H9 (cell line): Measurements from ENCODE around the gene SIPA1L3. TPM values are rescaled to one million over a fixed set of nuclear protein-coding genes. Genes with fewer than 3 reads are reported as not detected.

Experiments used
- DNase-seq: peaks from one replicate; pipeline ENCODE4 v3.0.0-alpha.2; 2017
- H2AFZ ChIP-seq: one replicate; pipeline ENCODE4 v1.6.1; 2013; ENCODE audit warnings: mild to moderate bottlenecking, low read length, control low read depth, moderate library complexity
- H2AK5ac ChIP-seq: 2 replicates; pipeline ENCODE4 v1.6.1; 2013; ENCODE audit warnings: low read length, control low read depth, mixed read lengths; ENCODE audit not compliant: insufficient read length
- H2BK120ac ChIP-seq: one replicate; pipeline ENCODE4 v1.6.1; 2013; ENCODE audit warnings: low read depth, mild to moderate bottlenecking, low read length, control low read depth, inconsistent platforms; ENCODE audit not compliant: poor library complexity, severe bottlenecking
- H2BK12ac ChIP-seq: 2 replicates; pipeline ENCODE4 v1.6.1; 2013; ENCODE audit warnings: low read length, control low read depth, mixed read lengths, low read depth; ENCODE audit not compliant: insufficient read length
- H2BK15ac ChIP-seq: 2 replicates; pipeline ENCODE4 v1.6.1; 2013; ENCODE audit warnings: low read depth, low read length, control low read depth
- H2BK20ac ChIP-seq: one replicate; pipeline ENCODE4 v1.6.1; 2013; ENCODE audit warnings: low read depth, mild to moderate bottlenecking, low read length, control low read depth, inconsistent platforms; ENCODE audit not compliant: poor library complexity, severe bottlenecking
- H2BK5ac ChIP-seq: 2 replicates; pipeline ENCODE4 v1.6.1; 2013; ENCODE audit warnings: low read length, control low read depth, mixed read lengths; ENCODE audit not compliant: insufficient read length
- H3K14ac ChIP-seq: 2 replicates; pipeline ENCODE4 v1.6.1; 2013; ENCODE audit warnings: low read length, control low read depth; ENCODE audit not compliant: insufficient read depth
- H3K18ac ChIP-seq: 2 replicates; pipeline ENCODE4 v1.6.1; 2013; ENCODE audit warnings: low read depth, mild to moderate bottlenecking, mixed read lengths, low read length, control low read depth; ENCODE audit not compliant: insufficient read length
- H3K23ac ChIP-seq: 2 replicates; pipeline ENCODE4 v1.6.1; 2013; ENCODE audit warnings: low read length, control low read depth, mixed read lengths, low read depth; ENCODE audit not compliant: insufficient read length
- H3K23me2 ChIP-seq: 2 replicates; pipeline ENCODE4 v1.6.1; 2013; ENCODE audit warnings: low read depth, mild to moderate bottlenecking, mixed read lengths, low read length, control low read depth; ENCODE audit not compliant: insufficient read length, poor library complexity, severe bottlenecking
- H3K27ac ChIP-seq: 2 replicates; pipeline ENCODE4 v1.5.1; 2013; ENCODE audit warnings: low read length, control low read depth, mixed read lengths, low read depth; ENCODE audit not compliant: insufficient read length
- H3K27me3 ChIP-seq: 2 replicates; pipeline ENCODE4 v1.6.1; 2013; ENCODE audit warnings: low read length, control low read depth, inconsistent platforms; ENCODE audit not compliant: insufficient read depth
- H3K4ac ChIP-seq: 2 replicates; pipeline ENCODE4 v1.6.1; 2013; ENCODE audit warnings: low read depth, mild to moderate bottlenecking, control low read depth, inconsistent platforms, low read length, moderate library complexity
- H3K4me1 ChIP-seq: 2 replicates; pipeline ENCODE4 v1.6.1; 2013; ENCODE audit warnings: low read length, control low read depth, inconsistent platforms; ENCODE audit not compliant: insufficient read depth
- H3K4me2 ChIP-seq: 2 replicates; pipeline ENCODE4 v1.6.1; 2013; ENCODE audit warnings: low read length, control low read depth, mixed read lengths; ENCODE audit not compliant: insufficient read length, insufficient read depth
- H3K56ac ChIP-seq: 2 replicates; pipeline ENCODE4 v1.6.1; 2013; ENCODE audit warnings: low read depth, mild to moderate bottlenecking, mixed read lengths, low read length, control low read depth; ENCODE audit not compliant: insufficient read length
- H3K79me1 ChIP-seq: 2 replicates; pipeline ENCODE4 v1.6.1; 2013; ENCODE audit warnings: low read depth, mild to moderate bottlenecking, moderate library complexity, low read length, control low read depth, inconsistent platforms; ENCODE audit not compliant: insufficient read depth, poor library complexity, severe bottlenecking
- H3K79me2 ChIP-seq: 2 replicates; pipeline ENCODE4 v1.6.1; 2013; ENCODE audit warnings: low read length, control low read depth, inconsistent platforms; ENCODE audit not compliant: insufficient read depth
- H3K9ac ChIP-seq: 2 replicates; pipeline ENCODE4 v1.6.1; 2013; ENCODE audit warnings: low read length, control low read depth, mixed read lengths; ENCODE audit not compliant: insufficient read length; ENCODE audit errors: extremely low read depth
- H3K9me3 ChIP-seq: one replicate; pipeline ENCODE4 v1.6.1; 2013; ENCODE audit warnings: low read depth, low read length, inconsistent platforms; ENCODE audit not compliant: control insufficient read depth
- H3T11ph ChIP-seq: one replicate; pipeline ENCODE4 v1.6.1; 2013; ENCODE audit warnings: mild to moderate bottlenecking, low read length, control low read depth, inconsistent platforms
- H4K20me1 ChIP-seq: one replicate; pipeline ENCODE4 v1.6.1; 2013; ENCODE audit not compliant: control insufficient read depth, insufficient read length, insufficient read depth
- H4K5ac ChIP-seq: 2 replicates; pipeline ENCODE4 v1.6.1; 2013; ENCODE audit warnings: low read depth, mild to moderate bottlenecking, mixed read lengths, low read length, control low read depth; ENCODE audit not compliant: insufficient read length
- H4K8ac ChIP-seq: replicated peaks from 2 replicates; pipeline ENCODE4 v1.6.1; 2013; ENCODE audit warnings: low read length, control low read depth, mixed read lengths, low read depth; ENCODE audit not compliant: insufficient read length
- H4K91ac ChIP-seq: 2 replicates; pipeline ENCODE4 v1.6.1; 2013; ENCODE audit warnings: low read depth, mild to moderate bottlenecking, moderate library complexity, mixed read lengths, low read length, control low read depth; ENCODE audit not compliant: insufficient read length
- H3K27ac Mint-ChIP-seq, 3 experiments: 2 replicates in 2 of 3; 3 replicates in 1 of 3; pipeline ENCODE4 v1.8.0; 2020 to 2021; ENCODE audit warnings: mixed read lengths in 3 of 3, mild to moderate bottlenecking in 1 of 3, moderate library complexity in 1 of 3
- H3K27me3 Mint-ChIP-seq: 2 replicates; pipeline ENCODE4 v1.8.0; 2021; ENCODE audit warnings: low read depth, mild to moderate bottlenecking, moderate library complexity, mixed read lengths
- H3K36me3 Mint-ChIP-seq, 3 experiments: 2 replicates in 2 of 3; 3 replicates in 1 of 3; pipeline ENCODE4 v1.8.0; 2020 to 2021; ENCODE audit warnings: low read depth in 3 of 3, mixed read lengths in 3 of 3; ENCODE audit not compliant: insufficient read depth in 1 of 3
- H3K4me1 Mint-ChIP-seq, 2 experiments: 2 replicates each; pipeline ENCODE4 v1.8.0; 2020; ENCODE audit warnings: mixed read lengths in 2 of 2
- H3K4me3 Mint-ChIP-seq, 2 experiments: 2 replicates in 1 of 2; 3 replicates in 1 of 2; pipeline ENCODE4 v1.8.0; 2020 to 2021; ENCODE audit warnings: mild to moderate bottlenecking in 2 of 2, mixed read lengths in 2 of 2, moderate library complexity in 1 of 2
- H3K9me3 Mint-ChIP-seq, 2 experiments: 2 replicates in 1 of 2; 3 replicates in 1 of 2; pipeline ENCODE4 v1.8.0; 2020; ENCODE audit warnings: mild to moderate bottlenecking in 2 of 2, mixed read lengths in 2 of 2, moderate library complexity in 1 of 2
- CTCF ChIP-seq: fragments of 200-600 bp; sonication (generic); conservative IDR thresholded peaks from 3 replicates; pipeline ENCODE4 v1.8.0; 2021; ENCODE audit warnings: antibody characterized with exemption, mild to moderate bottlenecking
- WGBS: extraction: QIAGEN DNeasy Blood & Tissue Kit; methylation state at CpG from one replicate; pipeline ENCODE4 v1.1.7; 2013; ENCODE audit warnings: missing lambda C conversion rate, low lambda C conversion rate, mixed read lengths; ENCODE audit not compliant: insufficient read length; ENCODE audit errors: extremely low coverage; 5-methylcytosine and 5-hydroxymethylcytosine counted together
- total RNA-seq: library from RNA; stranded (reverse); gene quantifications from 2 replicates; pipeline ENCODE4 v1.2.1, GENCODE V29; 2021

Gene SIPA1L3
- total RNA-seq, 1 experiment from 2014 or later: 40.1 TPM

- peaks cover 5% of the 10 kb centered on the region for H3K23me2 ChIP-seq
- TF ChIP-seq CTCF: no peak
- H4K5ac ChIP-seq: no peak overlapping the region
- no peak overlapping the region for H2BK20ac ChIP-seq
- H3K27me3 Mint-ChIP-seq: peaks cover 2% of the 10 kb centered on the region; the same call in 1 of the 2 replicates
- H3K9ac ChIP-seq: no peak overlapping the region
- H3K18ac ChIP-seq: no peak overlapping the region
- H2AK5ac ChIP-seq: no peak overlapping the region
- H3T11ph ChIP-seq: no peak overlapping the region
- H3K9me3 Mint-ChIP-seq: peaks cover 4% of the 10 kb centered on the region in 2 experiments
- no peaks in the 10 kb centered on the region for H3K79me2 ChIP-seq
- peaks cover 2% of the 10 kb centered on the region; the same call in 1 of the 2 replicates for H3K4me1 ChIP-seq
- no peak overlapping the region for H2BK120ac ChIP-seq
- H3K27ac ChIP-seq: no peak overlapping the region
- no peak overlapping the region for H3K4me3 Mint-ChIP-seq
- H3K36me3 Mint-ChIP-seq: peaks cover 9 to 23% (median 16%) of the 10 kb centered on the region in 3 experiments; a peak in 6 of 7 replicates
- no peak overlapping the region for H4K91ac ChIP-seq
- no peaks in the 10 kb centered on the region for H3K79me1 ChIP-seq
- H2AFZ ChIP-seq: no peak overlapping the region
- H3K9me3 ChIP-seq: no peaks in the 10 kb centered on the region
- H2BK15ac ChIP-seq: no peak overlapping the region
- H3K4me1 Mint-ChIP-seq: peaks cover 14 to 27% of the 10 kb centered on the region in 2 experiments
- DNase-seq: no peak
- no CpG with 5 or more reads among the region's 9 CpGs for WGBS
- H4K8ac ChIP-seq: no peak overlapping the region
- H3K56ac ChIP-seq: no peak overlapping the region
- no peak overlapping the region for H2BK12ac ChIP-seq
- no peak overlapping the region for H3K4ac ChIP-seq
- H3K14ac ChIP-seq: no peak overlapping the region
- H4K20me1 ChIP-seq: peaks cover 5% of the 10 kb centered on the region
- H3K4me2 ChIP-seq: no peak overlapping the region
- H3K27ac Mint-ChIP-seq: no peak overlapping the region; a peak in 1 of 7 replicates
- H3K27me3 ChIP-seq: no peaks in the 10 kb centered on the region
- no peak overlapping the region for H2BK5ac ChIP-seq
- no peak overlapping the region for H3K23ac ChIP-seq
Measured at GRCh38 chr19:38184815-38185214, 277.8 kb downstream of the SIPA1L3 start.
